ENCODE data around the gene SSBP3. TPM values are rescaled to one million over a fixed set of nuclear protein-coding genes. Genes with fewer than 3 reads are reported as not detected.
A peak's percentile ranks its signal among the peaks of the same experiment; 100 is the strongest.

SSBP3 gene
- total and polyA plus RNA-seq, 9 of the 15 experiments (the other 6 are each of a cell fraction or from before 2014, with no cell fraction given): 8.7 to 108 (median 33.8) TPM

DNA sequence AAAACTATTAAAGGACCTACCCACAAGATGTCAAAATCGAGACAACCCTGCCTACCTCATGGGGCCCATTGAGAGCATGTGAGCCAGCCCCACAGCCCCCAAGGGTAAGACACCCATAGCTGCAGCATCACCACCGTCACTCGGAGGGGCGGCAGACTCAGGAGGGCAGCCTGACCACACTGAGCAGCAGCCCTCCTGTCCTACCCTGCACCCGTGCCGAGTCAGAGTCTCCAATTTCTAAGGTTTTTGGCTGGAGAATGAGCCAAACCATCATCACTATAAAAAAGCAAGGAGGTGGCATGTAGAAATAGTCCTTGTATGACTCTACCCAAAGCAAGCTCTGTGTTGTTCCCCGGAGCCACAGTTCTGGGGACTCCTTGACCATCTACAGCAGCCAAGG lies 94.7 kb downstream of the SSBP3 start:
- no peak for DNase-seq (ENCODE audit: extremely low read depth in 1 of 4, low spot score in 3 of 4)
- in situ Hi-C loops (cut with MboI): loop anchor here (25.0 kb wide), 1 partner anchor 176 kb away; no protein-coding TSS in a partner anchor
- intact Hi-C loops (cut with micrococcal nuclease): loop anchor here (1.0 to 5.0 kb wide), 4 partner anchors 39 to 178 kb away; no protein-coding TSS in a partner anchor
- Histone ChIP-seq H3K9ac (ENCODE audit: insufficient read depth in 1 of 2, low read depth in 2 of 2, low read length in 2 of 2) (peak overlapping the region in 1 of 2 experiments; percentile 31; a peak in 1 of 4 replicates), H3K27ac (ENCODE audit: extremely low read depth, low read depth, low read length) (no peak overlapping the region), H2AFZ (ENCODE audit: low read depth, low read length) (no peak overlapping the region), H4K20me1 (replicated peaks; ENCODE audit: control insufficient read depth, insufficient read depth, low read length) (peaks cover 40% of the 10 kb centered on the region), H3K79me2 (ENCODE audit: control insufficient read depth, insufficient read depth, low read length) (peaks cover 65% of the 10 kb centered on the region), H3K36me3 (ENCODE audit: control insufficient read depth, insufficient read depth, low read length) (0 out of 3 replicates have a peak, but pooled peaks cover 6% of the 10 kb centered on the region), H3K4me2 (ENCODE audit: insufficient read depth, low read length) (no peak overlapping the region), H3K9me1 (ENCODE audit: control insufficient read depth, insufficient read depth, low read length) (peaks cover 5% of the 10 kb centered on the region), H3K4me3 (no peak overlapping the region), H3K27me3 (ENCODE audit: control insufficient read depth in 2 of 2, insufficient read depth in 2 of 2, low read length in 2 of 2) (no peaks in the 10 kb centered on the region), H3K4me1 (replicated peaks in 1 of 2; ENCODE audit: control insufficient read depth in 2 of 2, insufficient read depth in 2 of 2, low read length in 2 of 2) (peaks cover 14 to 25% of the 10 kb centered on the region in 2 experiments), H3K9me3 (replicated peaks; ENCODE audit: control insufficient read depth, insufficient read depth, low read depth, low read length) (no peaks in the 10 kb centered on the region)
- POLR2A ChIA-PET: interaction anchor here (0.6 to 1.5 kb wide), 5 partner anchors 11 to 92 kb away, joined by 3 to 6 read pairs (median 4); no protein-coding TSS in a partner anchor
- TF ChIP-seq FOXK1 (CRISPR knock-in tag; IDR thresholded peaks at IDR 0.05; ENCODE audit: borderline replicate concordance) (0 out of 2 replicates have a peak, but pooled peaks have one; percentile 1), IRF2 (CRISPR knock-in tag; IDR thresholded peaks at IDR 0.05) (no peak)
- no TSS peak for BruUV-seq (replicated peaks)
- 84% methylated on average over 7 of the region's 7 CpGs for WGBS (ENCODE audit: insufficient coverage, low coverage, missing lambda C conversion rate)
- CTCF ChIA-PET (ENCODE audit: low intra/inter-chr PET ratio): interaction anchor here (1.1 kb wide), 1 partner anchor 178 kb away, joined by 6 read pairs; no protein-coding TSS in a partner anchor
- ATAC-seq: peak; percentile 17
- no peak for FAIRE-seq
